GM12878 (cell line): Measurements from ENCODE around the gene UCKL1. TPM values are rescaled to one million over a fixed set of nuclear protein-coding genes. Genes with fewer than 3 reads are reported as not detected.

Experiments
- ATAC-seq: fragments of 200-7000 bp; cut with Tn5 transposase; 3 replicates; pipeline ENCODE4 v1.9.1; 2020; ENCODE audit warnings: mild to moderate bottlenecking, moderate library complexity
- BruUV-seq: library from RNA; stranded (reverse); fragments of 400-500 nt; replicated peaks from 2 replicates; lab custom pipeline; 2021; lab: Mats Ljungman, UMichigan
- CTCF ChIA-PET: fragments of 300-600 bp; sonication (Branson Sonifier 250); formaldehyde crosslinking; extraction: SDS; loops from one replicate; lab custom pipeline; 2021; ENCODE audit warnings: inconsistent platforms; lab: Yijun Ruan, JAX
- POLR2A ChIA-PET: fragments of 350-600 bp; formaldehyde crosslinking; extraction: SDS; loops from one replicate; lab custom pipeline; 2021; ENCODE audit warnings: inconsistent platforms; lab: Charles Lee
- RAD21 ChIA-PET: fragments of 300-600 bp; sonication (Branson Sonifier 250); formaldehyde crosslinking; loops from one replicate; lab custom pipeline; 2023; ENCODE audit warnings: antibody characterized with exemption; ENCODE audit not compliant: unreplicated experiment; lab: Charles Lee
- SMC1A ChIA-PET: fragments of 300-600 bp; sonication (Branson Sonifier 250); formaldehyde crosslinking; loops from one replicate; lab custom pipeline; 2023; ENCODE audit not compliant: unreplicated experiment, uncharacterized antibody; lab: Charles Lee
- DNase-seq: peaks from one replicate; pipeline ENCODE4 v3.0.0-alpha.2; 2011; ENCODE audit warnings: low read depth, low spot score
- FAIRE-seq: peaks from 3 replicates; lab custom pipeline; 2011; peaks lifted over from hg19 to GRCh38; lab: Jason Lieb, UNC
- H2AFZ ChIP-seq: 2 replicates; pipeline ENCODE4 v1.6.0; 2011; ENCODE audit warnings: low read depth, low read length, control low read depth; ENCODE audit not compliant: control insufficient read depth
- H3K27ac ChIP-seq: 2 replicates; pipeline ENCODE4 v1.5.1; 2011; ENCODE audit warnings: control low read depth; ENCODE audit not compliant: control insufficient read depth, insufficient read depth
- H3K27me3 ChIP-seq, 2 experiments: replicated peaks in 1 of 2; 2 replicates each; pipeline versions ENCODE4 v1.6.0 to v1.6.1; 2011; ENCODE audit warnings: low read length in 1 of 2; ENCODE audit not compliant: control insufficient read depth in 2 of 2, insufficient read depth in 2 of 2
- H3K36me3 ChIP-seq, 2 experiments: 2 replicates each; pipeline ENCODE4 v1.5.1; 2011; ENCODE audit warnings: low read length in 1 of 2; ENCODE audit not compliant: control insufficient read depth in 2 of 2, insufficient read depth in 2 of 2
- H3K4me1 ChIP-seq: 2 replicates; pipeline ENCODE4 v1.6.1; 2011; ENCODE audit warnings: mild to moderate bottlenecking, low read length, moderate library complexity, mixed read lengths; ENCODE audit not compliant: control insufficient read depth, insufficient read depth
- H3K4me2 ChIP-seq: 2 replicates; pipeline ENCODE4 v1.6.0; 2011; ENCODE audit warnings: control low read depth; ENCODE audit not compliant: control insufficient read depth, insufficient read depth
- H3K4me3 ChIP-seq: fragments of 200-600 bp; sonication (generic); 2 replicates; pipeline ENCODE4 v1.5.1; 2016
- H3K79me2 ChIP-seq: 2 replicates; pipeline ENCODE4 v1.6.0; 2011; ENCODE audit warnings: low read length; ENCODE audit not compliant: control insufficient read depth, insufficient read depth
- H3K9ac ChIP-seq: 2 replicates; pipeline ENCODE4 v1.8.0; 2011; ENCODE audit warnings: low read length, control low read depth, mixed read lengths; ENCODE audit not compliant: control insufficient read depth, insufficient read depth
- H3K9me3 ChIP-seq: replicated peaks from 3 replicates; pipeline ENCODE4 v1.5.1; 2011; ENCODE audit warnings: mild to moderate bottlenecking, low read length; ENCODE audit not compliant: control insufficient read depth, insufficient read depth
- H4K20me1 ChIP-seq: 2 replicates; pipeline ENCODE4 v1.6.0; 2011; ENCODE audit not compliant: control insufficient read depth, insufficient read depth
- BRCA1 ChIP-seq: IDR thresholded peaks from 2 replicates; pipeline ENCODE4 v1.6.1; 2011; ENCODE audit warnings: low read depth, low read length, improper control_type of control experiment
- CBFB ChIP-seq: IDR thresholded peaks from 2 replicates; pipeline ENCODE4 v1.6.1; 2016; ENCODE audit warnings: antibody characterized with exemption, low read depth
- CHD2 ChIP-seq: IDR thresholded peaks from 2 replicates; pipeline ENCODE4 v1.6.1; 2011; ENCODE audit warnings: low read depth, low read length, improper control_type of control experiment, borderline replicate concordance
- DPF2 ChIP-seq: fragments of 450-650 bp; IDR thresholded peaks from 2 replicates; pipeline ENCODE4 v1.6.1; 2017; ENCODE audit warnings: mild to moderate bottlenecking
- EGR1 ChIP-seq, 2 experiments: IDR thresholded peaks; 1 replicate in 1 of 2; 2 replicates in 1 of 2; pipeline ENCODE4 v1.6.1; 2011 to 2012; ENCODE audit warnings: low read depth in 2 of 2, low read length in 2 of 2, borderline replicate concordance in 1 of 2, mild to moderate bottlenecking in 1 of 2, moderate library complexity in 1 of 2
- ETV6 ChIP-seq, 2 experiments: fragments of 450-650 bp in 1 of 2; IDR thresholded peaks in 1 of 2; conservative IDR thresholded peaks in 1 of 2; 2 replicates each; pipeline ENCODE4 v1.6.1; 2014; ENCODE audit warnings: antibody characterized with exemption in 1 of 2, borderline replicate concordance in 1 of 2, low read depth in 1 of 2, mild to moderate bottlenecking in 1 of 2, moderate library complexity in 1 of 2
- FOXK2 ChIP-seq: fragments of 450-650 bp; IDR thresholded peaks from 2 replicates; pipeline ENCODE4 v1.6.1; 2017; ENCODE audit warnings: mild to moderate bottlenecking, moderate library complexity
- IRF3 ChIP-seq: fragments of 450-650 bp; IDR thresholded peaks from 2 replicates; pipeline ENCODE4 v1.6.1; 2014; ENCODE audit warnings: mild to moderate bottlenecking
- LARP7 ChIP-seq: fragments of 450-650 bp; IDR thresholded peaks from 2 replicates; pipeline ENCODE4 v1.6.1; 2017; ENCODE audit warnings: mild to moderate bottlenecking
- NR2F1 ChIP-seq: fragments of 450-650 bp; conservative IDR thresholded peaks from 2 replicates; pipeline ENCODE4 v1.6.1; 2017; ENCODE audit warnings: mild to moderate bottlenecking
- NRF1 ChIP-seq: conservative IDR thresholded peaks from 2 replicates; pipeline ENCODE4 v1.6.1; 2011; ENCODE audit warnings: mild to moderate bottlenecking, low read depth, low read length, improper control_type of control experiment
- SPI1 ChIP-seq: IDR thresholded peaks from 2 replicates; pipeline ENCODE4 v1.6.1; 2011; ENCODE audit warnings: low read depth, mild to moderate bottlenecking, low read length, moderate library complexity, borderline replicate concordance; ENCODE audit not compliant: insufficient read depth
- SREBF1 ChIP-seq: IDR thresholded peaks from 2 replicates; pipeline ENCODE4 v1.6.1; 2012; ENCODE audit warnings: mild to moderate bottlenecking, low read length
- TARDBP ChIP-seq: IDR thresholded peaks from 2 replicates; pipeline ENCODE4 v1.6.1; 2016; ENCODE audit warnings: borderline replicate concordance
- ZZZ3 ChIP-seq: IDR thresholded peaks from 2 replicates; pipeline ENCODE4 v1.6.1; 2011; ENCODE audit warnings: low read depth; ENCODE audit not compliant: control insufficient read depth, insufficient read length
- WGBS: methylation state at CpG from one replicate; pipeline ENCODE4 v1.1.6; 2016; ENCODE audit warnings: low lambda C conversion rate; ENCODE audit not compliant: insufficient replicate concordance, insufficient coverage; ENCODE audit errors: missing lambda C conversion rate; 5-methylcytosine and 5-hydroxymethylcytosine counted together
- in situ Hi-C: fragments of 300-500 bp; cut with MboI; formaldehyde crosslinking; loops from 9 replicates; pipeline ENCODE4 v1.14.3; 2018; ENCODE audit warnings: mixed read lengths
- intact Hi-C: fragments of 100-400 bp; cut with micrococcal nuclease; formaldehyde crosslinking; loops from one replicate; pipeline ENCODE4 v1.14.2; 2022; ENCODE audit not compliant: unreplicated experiment
- polyA plus RNA-seq, 11 experiments: library from polyadenylated mRNA; depleted of rRNA in 4 of 11; unstranded in 6 of 11; stranded (reverse) in 5 of 11; fragments of >200 nt; fragmentation: Nextera tagmentation in 4 of 11; fragmentation: Illumina TruSeq in 1 of 11; extraction: Ambion mirVana in 4 of 11; extraction: Trizol in 1 of 11; gene quantifications; 1 replicate in 1 of 11; 2 replicates in 10 of 11; pipeline versions ENCODE4 v1.2.1 to v1.2.3, GENCODE V29; 2011 to 2016; ENCODE audit warnings: inconsistent platforms in 2 of 11, missing spikeins in 2 of 11, low read depth in 1 of 11
- total RNA-seq, 4 experiments: library from RNA; depleted of rRNA in 3 of 4; stranded (reverse); fragments of >200 nt in 3 of 4; fragmentation: Illumina TruSeq in 1 of 4; extraction: Trizol in 1 of 4; gene quantifications; 2 replicates each; pipeline versions ENCODE4 v1.2.1 to v1.2.3, GENCODE V29; 2013 to 2021
- TF ChIP-seq, protein P1 (sequence below): fragments of 150-350 bp; IDR thresholded peaks from 2 replicates; pipeline ENCODE4 v1.6.1; 2016; ENCODE audit warnings: low read depth, low read length
- TF ChIP-seq, protein P2 (sequence below): fragments of 450-650 bp; conservative IDR thresholded peaks from 2 replicates; pipeline ENCODE4 v1.6.1; 2017; ENCODE audit warnings: mild to moderate bottlenecking, moderate library complexity

UCKL1 gene
- total and polyA plus RNA-seq, 10 of the 15 experiments (the other 5 are each of a cell fraction or from before 2014, with no cell fraction given), result 2.4 to 36.3 (median 24.8) TPM

- peak within 1 kb of the TSS; percentile 92 for H3K9ac ChIP-seq
- in situ Hi-C loops (no loop called here), intact Hi-C loops (loop anchor here (5.0 kb wide), 1 partner anchor 433 kb away; the partner anchor contains the start of gene PTK6)
- DNase-seq (no peak), ATAC-seq (peak; percentile 49), FAIRE-seq (no peak)
- POLR2A ChIA-PET, result no interaction called here
- H2AFZ ChIP-seq, result peak within 1 kb of the TSS; percentile 47
- no peaks in the 10 kb centered on the region for H3K9me3 ChIP-seq
- peak within 1 kb of the TSS; percentile 72 for H3K27ac ChIP-seq
- H3K79me2 ChIP-seq, result peaks cover 15% of the 10 kb centered on the region
- H3K27me3 ChIP-seq, result no peaks in the 10 kb centered on the region
- no peaks in the 10 kb centered on the region for H4K20me1 ChIP-seq
- peaks cover 11% of the 10 kb centered on the region for H3K4me1 ChIP-seq
- RAD21 ChIA-PET, result no interaction called here
- 12% methylated on average over 43 of the region's 73 CpGs for WGBS
- H3K4me2 ChIP-seq, result peak within 1 kb of the TSS; percentile 97
- peaks cover 6 to 14% of the 10 kb centered on the region in 2 experiments; a peak in 3 of 4 replicates for H3K36me3 ChIP-seq
- CTCF ChIA-PET, result no interaction called here
- SMC1A ChIA-PET, result no interaction called here
- H3K4me3 ChIP-seq, result peak within 1 kb of the TSS; percentile 82
- BruUV-seq, result no TSS peak
- TF ChIP-seq LARP7 (peak; percentile 17; the same call in 1 of the 2 replicates), CBFB (no peak), NR2F1 (peak; percentile 85), ZZZ3 (no peak), IRF3 (no peak), BRCA1 (peak; percentile 64), ETV6 (conservative IDR thresholded peaks at IDR 0.05 in 1 of 2, IDR thresholded peaks at IDR 0.05 in 1 of 2; ENCODE audit: borderline replicate concordance in 1 of 2, low read depth in 1 of 2) (peak in 1 of 2 experiments; percentile 85; a peak in 2 of 4 replicates), NRF1 (peak; percentile 28; the same call in 1 of the 2 replicates), TARDBP (no peak), SPI1 (no peak), CHD2 (peak; percentile 95), EGR1 (IDR thresholded peaks at IDR 0.05; ENCODE audit: borderline replicate concordance in 1 of 2, low read depth in 2 of 2, low read length in 2 of 2) (peak in 1 of 2 experiments; percentile 66; a peak in 1 of 3 replicates), SREBF1 (no peak), DPF2 (peak; percentile 61; the same call in 1 of the 2 replicates), FOXK2 (no peak)
- TF ChIP-seq, protein P1, sequence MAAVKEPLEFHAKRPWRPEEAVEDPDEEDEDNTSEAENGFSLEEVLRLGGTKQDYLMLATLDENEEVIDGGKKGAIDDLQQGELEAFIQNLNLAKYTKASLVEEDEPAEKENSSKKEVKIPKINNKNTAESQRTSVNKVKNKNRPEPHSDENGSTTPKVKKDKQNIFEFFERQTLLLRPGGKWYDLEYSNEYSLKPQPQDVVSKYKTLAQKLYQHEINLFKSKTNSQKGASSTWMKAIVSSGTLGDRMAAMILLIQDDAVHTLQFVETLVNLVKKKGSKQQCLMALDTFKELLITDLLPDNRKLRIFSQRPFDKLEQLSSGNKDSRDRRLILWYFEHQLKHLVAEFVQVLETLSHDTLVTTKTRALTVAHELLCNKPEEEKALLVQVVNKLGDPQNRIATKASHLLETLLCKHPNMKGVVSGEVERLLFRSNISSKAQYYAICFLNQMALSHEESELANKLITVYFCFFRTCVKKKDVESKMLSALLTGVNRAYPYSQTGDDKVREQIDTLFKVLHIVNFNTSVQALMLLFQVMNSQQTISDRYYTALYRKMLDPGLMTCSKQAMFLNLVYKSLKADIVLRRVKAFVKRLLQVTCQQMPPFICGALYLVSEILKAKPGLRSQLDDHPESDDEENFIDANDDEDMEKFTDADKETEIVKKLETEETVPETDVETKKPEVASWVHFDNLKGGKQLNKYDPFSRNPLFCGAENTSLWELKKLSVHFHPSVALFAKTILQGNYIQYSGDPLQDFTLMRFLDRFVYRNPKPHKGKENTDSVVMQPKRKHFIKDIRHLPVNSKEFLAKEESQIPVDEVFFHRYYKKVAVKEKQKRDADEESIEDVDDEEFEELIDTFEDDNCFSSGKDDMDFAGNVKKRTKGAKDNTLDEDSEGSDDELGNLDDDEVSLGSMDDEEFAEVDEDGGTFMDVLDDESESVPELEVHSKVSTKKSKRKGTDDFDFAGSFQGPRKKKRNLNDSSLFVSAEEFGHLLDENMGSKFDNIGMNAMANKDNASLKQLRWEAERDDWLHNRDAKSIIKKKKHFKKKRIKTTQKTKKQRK, result no peak
- TF ChIP-seq, protein P2, sequence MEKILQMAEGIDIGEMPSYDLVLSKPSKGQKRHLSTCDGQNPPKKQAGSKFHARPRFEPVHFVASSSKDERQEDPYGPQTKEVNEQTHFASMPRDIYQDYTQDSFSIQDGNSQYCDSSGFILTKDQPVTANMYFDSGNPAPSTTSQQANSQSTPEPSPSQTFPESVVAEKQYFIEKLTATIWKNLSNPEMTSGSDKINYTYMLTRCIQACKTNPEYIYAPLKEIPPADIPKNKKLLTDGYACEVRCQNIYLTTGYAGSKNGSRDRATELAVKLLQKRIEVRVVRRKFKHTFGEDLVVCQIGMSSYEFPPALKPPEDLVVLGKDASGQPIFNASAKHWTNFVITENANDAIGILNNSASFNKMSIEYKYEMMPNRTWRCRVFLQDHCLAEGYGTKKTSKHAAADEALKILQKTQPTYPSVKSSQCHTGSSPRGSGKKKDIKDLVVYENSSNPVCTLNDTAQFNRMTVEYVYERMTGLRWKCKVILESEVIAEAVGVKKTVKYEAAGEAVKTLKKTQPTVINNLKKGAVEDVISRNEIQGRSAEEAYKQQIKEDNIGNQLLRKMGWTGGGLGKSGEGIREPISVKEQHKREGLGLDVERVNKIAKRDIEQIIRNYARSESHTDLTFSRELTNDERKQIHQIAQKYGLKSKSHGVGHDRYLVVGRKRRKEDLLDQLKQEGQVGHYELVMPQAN, result no peak
Observed at GRCh38 chr20:63969838-63970713, 13.9 kb upstream of the UCKL1 start, which contains the start of gene ZNF512B. Gene ZNF512B (minus strand): TSS chr20:63969930. CDS start chr20:63967950, 1,980 bp downstream.
